Non-pigmented ciliary epithelial cell (primary cell): ENCODE measurements around the gene SCOC.

ENCODE experiments used
- DNase-seq: peaks from one replicate; pipeline ENCODE4 v3.0.0-alpha.2; 2010; ENCODE audit warnings: low read depth

The SCOC gene

GRCh38 chr4:140373328-140374129, at the start of gene SCOC:
Gene SCOC, plus strand, starts transcription at chr4:140373646. Its CDS starts 5,525 bp downstream, at chr4:140379171.
- DNase-seq: peak; percentile 98

DNA sequence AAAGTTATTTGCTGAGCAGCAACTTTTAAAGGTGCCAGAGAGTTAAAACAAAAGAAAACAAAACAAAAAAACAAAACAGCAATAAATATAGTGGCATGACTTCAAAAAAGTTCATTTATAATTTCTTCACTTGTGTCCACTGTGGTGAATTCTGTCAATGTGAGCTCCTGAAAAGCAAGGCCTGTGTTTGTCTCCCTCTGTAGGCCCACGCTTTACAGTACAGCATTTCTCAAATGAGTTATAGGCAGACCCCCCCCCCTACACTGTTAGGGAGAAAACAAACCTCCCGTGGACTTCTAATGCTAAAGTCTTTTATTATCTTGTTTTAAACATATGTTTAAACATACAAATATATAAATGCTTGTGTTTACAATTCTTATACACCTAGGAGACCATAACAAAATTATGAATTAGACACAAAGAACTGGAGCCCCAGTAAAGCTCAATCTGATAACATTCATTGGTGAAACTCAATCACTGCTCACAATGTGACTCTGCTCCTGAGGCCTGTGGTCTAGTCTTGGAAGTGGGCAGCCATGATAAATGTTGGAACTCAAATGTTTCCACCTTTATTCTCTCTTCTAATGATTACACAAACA, 47.0 kb upstream of the SCOC start:
- DNase-seq: peak; percentile 37

DNA sequence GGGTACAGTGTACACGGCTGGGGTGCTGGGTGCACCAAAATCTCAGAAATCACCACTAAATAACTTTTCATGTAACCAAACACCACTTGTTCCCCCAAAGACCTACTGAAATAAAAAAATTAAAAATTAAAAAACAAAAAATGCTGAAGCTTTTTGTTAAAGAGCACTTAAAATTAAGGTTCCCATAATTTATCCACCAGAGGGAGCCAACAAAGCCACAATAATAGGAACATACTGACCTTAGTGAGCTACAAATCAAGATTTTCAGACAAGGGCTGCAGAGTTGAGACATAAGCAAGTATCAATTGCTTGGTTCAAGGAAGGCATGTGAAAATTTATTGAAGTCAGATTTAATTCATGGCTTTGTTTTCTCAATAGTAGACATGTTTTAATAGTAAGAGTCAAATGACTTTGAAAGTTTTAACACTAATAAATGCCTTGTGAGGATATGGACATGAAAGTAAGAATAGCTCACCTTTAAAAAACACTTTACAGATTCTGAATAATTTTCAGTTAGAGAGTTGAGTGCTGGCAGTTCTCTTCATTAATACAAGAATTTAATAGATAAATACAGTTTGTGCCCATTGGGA, 43.0 kb upstream of the SCOC start:
- DNase-seq: no peak

DNA sequence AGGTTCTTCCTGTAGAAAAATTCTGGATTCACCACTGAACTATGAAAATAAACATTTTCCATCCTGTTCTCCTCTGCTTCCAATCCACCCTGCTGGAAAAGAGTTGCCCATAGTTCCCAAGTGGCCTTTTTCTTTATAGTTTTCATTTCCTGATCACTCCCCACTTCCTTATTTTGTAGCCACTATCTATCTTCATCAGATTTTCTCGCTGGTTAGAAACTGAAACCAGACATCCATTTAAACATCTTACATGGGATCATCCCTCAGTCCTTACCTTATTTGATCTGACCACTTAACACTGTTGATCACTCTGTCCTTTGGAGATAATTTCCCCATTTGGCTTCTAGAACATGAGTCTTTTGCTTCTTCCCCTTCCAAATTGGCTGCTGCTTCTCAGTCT, 42.2 kb upstream of the SCOC start:
- no peak for DNase-seq

GRCh38 chr4:140331876-140332275, 41.6 kb upstream of the SCOC start:
- DNase-seq: no peak

GRCh38 chr4:140332734-140333133, 40.7 kb upstream of the SCOC start:
- no peak for DNase-seq

GRCh38 chr4:140333523-140333922, 39.9 kb upstream of the SCOC start:
- no peak for DNase-seq

DNA sequence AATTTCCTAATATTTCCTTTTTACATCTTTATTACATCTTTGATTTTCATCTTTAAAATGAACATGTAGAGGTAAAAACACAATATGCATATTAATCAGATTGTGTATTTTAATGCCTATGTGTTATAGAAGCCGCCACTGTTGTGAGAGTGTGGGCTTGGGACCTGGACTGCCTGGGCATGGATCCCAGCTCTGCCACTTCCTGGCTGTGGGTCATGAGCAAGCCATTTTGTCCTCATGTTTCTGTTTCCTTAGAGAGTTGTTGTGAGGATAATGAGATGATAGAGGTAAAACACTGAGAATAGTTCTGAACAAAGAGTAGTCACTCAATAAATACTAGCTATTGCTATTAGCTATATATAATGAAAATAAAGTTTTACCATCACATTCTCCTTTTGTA, 38.4 kb upstream of the SCOC start:
- no peak for DNase-seq

DNA sequence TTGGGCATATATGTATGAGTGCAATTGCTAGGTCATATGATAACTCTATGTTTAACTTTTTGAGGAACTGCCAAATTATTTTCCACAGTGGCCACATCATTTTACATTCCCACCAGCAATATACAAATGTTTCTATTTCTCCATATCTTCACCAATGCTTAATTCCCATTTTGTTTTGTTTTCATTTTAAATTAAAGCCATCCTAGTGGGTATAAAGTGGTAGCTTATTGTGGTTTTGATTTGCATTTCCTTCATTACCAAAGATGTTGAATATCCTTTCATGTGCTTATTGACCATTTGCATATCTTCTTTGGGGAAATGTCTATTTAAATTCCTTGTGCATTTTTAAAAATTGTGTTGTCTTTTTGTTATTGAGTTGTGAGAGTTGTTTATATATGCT, 36.7 kb upstream of the SCOC start:
- no peak for DNase-seq

- no peak for DNase-seq
Observed at GRCh38 chr4:140342620-140343019, 30.8 kb upstream of the SCOC start.

DNA sequence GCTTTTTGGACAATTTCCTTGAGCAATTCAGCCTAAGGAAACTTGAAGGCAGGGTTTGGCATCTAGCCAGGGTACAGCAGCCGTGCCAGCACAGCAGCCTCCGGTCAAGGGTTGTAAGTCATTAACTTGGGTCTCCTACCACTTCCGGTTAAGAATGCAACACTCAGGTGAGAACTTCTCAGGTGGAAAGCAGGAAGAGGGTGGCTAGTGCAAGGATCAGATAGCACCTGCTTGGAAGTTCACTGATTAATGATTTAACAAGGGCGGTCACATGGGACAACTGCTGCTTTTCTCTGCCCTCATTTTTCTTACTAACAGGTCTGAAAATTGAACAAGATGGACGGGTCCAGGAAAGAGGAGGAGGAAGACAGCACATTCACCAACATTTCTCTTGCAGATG, 30.1 kb upstream of the SCOC start:
- no peak for DNase-seq

DNA sequence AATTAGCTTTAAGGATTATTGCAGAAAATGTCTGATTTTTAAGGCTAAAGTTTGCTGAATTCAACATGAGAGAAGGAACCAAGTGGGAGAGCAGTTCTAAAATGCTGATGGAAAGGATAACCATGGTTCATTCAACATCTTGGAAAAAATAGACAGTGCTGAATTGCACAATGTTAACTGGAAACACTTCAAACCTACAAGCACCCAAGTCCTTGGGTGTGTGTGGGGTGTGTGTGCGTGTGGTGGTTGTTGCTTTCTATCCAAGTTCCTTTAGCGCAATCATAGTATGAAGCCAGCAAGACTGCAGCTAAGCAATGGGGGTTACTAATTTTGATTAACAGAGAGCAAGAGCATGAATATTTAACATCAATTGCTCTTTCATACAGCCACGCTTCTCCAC, 29.3 kb upstream of the SCOC start:
- no peak for DNase-seq

- no peak for DNase-seq
Observed at GRCh38 chr4:140344621-140345020, 28.8 kb upstream of the SCOC start.

- DNase-seq: no peak
Observed at GRCh38 chr4:140346136-140346535, 27.3 kb upstream of the SCOC start.

DNA sequence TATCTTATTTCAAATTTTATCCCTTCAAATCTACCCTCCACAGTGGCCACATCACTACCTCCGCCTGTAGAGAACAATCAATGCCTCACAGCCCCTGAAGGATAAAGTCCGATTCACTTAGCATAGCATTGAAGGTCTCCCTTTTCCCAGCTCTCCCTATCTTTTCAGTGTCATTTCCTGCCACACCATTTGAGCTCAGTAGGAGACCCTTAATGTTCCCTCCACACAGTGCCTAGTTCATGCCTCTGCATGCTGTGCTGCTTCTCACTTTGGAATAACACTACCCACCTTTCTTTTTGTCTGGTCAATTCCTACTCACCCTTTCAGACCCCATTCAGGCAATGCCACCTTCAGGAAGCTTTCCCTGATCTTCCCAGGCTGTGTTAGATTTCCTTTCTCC, 23.6 kb upstream of the SCOC start:
- DNase-seq: no peak

GRCh38 chr4:140351093-140352075, 22.1 kb upstream of the SCOC start:
- no peak for DNase-seq

DNA sequence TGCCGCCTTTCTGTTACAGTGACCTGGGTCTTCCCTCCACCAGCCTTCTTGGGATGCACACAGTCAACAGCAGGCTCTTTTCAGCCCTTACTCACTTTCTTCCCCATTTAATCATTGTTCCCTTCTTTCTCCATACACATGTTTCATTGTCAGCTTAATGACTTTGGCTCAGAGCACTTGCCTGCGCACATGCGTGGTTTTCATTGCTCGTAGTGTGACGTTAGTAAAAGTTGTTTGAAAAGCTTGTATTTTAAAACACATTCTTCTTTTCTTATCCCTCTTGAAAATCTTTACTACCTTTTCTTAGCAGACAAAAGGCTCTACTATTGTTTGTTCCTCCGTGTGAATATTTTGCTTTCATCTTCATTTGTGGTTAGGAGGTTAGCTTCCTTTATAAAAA, 19.7 kb upstream of the SCOC start:
- no peak for DNase-seq

DNA sequence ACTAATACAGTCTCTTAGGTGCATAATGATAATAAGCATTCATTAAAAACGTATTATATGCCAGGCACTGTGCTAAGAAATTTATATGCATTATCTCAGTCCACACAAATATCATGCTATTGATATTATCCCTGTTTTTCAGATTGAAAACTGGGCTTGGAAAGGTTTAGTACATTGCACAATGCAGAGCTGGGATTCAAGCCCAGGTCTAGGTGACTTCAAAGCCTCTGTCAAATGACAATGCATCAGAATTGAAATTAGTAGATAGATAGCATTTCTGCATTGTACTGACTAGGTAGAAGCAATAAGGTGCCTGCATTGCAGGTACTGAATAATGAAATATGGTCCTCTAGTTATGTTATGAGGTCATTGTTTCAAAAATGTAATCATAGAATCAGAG, 18.2 kb upstream of the SCOC start:
- no peak for DNase-seq

- no peak for DNase-seq
Observed at GRCh38 chr4:140357868-140358267, 15.6 kb upstream of the SCOC start.

- no peak for DNase-seq
Observed at GRCh38 chr4:140358281-140358680, 15.2 kb upstream of the SCOC start.

DNA sequence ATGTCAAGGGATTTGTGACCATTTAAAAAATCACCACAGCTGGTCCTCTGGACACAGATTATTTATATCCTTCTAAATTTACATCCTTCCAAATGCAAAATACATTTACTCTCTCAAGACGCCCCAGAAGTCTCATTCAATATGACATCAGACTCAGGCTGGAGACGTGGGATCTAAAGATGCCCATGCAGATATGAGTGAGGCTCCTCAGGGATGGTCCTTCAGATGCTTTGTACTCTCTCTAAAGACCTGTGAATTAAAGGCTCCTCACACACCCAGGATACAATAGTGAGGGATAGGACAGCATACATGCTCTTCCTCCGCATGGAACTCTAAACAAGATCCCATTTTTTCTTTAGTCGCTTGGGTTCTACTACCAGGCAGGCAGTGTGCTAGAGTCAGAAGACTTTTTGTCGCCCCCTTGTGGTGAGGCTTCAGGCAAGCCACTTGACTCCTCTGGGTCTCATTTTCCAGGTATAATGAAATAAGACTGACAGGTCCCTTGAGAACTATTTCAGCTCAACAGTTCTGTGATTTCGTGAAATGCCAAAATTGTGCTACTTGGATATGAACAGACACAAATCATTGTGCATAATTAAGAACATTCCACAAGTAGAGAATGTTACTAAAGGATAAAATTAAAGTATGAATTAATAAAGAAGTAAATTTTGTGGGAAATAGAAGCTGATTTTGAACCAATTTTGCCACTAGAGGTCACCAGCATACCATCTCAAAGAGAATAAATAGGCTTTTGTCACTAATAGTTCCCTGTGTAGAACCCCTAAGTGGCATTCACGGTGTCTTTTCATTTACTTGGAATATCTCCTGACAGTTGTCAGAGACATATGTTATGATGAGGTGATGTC, 13.7 kb upstream of the SCOC start:
- peak; percentile 46 for DNase-seq
